NCI-H526 (cell line): ENCODE data around the gene CELSR1.

Source experiments
- DNase-seq, 2 experiments: peaks; one replicate each; lab custom pipeline; 2025; lab: John Stamatoyannopoulos, UW

The CELSR1 gene

DNA sequence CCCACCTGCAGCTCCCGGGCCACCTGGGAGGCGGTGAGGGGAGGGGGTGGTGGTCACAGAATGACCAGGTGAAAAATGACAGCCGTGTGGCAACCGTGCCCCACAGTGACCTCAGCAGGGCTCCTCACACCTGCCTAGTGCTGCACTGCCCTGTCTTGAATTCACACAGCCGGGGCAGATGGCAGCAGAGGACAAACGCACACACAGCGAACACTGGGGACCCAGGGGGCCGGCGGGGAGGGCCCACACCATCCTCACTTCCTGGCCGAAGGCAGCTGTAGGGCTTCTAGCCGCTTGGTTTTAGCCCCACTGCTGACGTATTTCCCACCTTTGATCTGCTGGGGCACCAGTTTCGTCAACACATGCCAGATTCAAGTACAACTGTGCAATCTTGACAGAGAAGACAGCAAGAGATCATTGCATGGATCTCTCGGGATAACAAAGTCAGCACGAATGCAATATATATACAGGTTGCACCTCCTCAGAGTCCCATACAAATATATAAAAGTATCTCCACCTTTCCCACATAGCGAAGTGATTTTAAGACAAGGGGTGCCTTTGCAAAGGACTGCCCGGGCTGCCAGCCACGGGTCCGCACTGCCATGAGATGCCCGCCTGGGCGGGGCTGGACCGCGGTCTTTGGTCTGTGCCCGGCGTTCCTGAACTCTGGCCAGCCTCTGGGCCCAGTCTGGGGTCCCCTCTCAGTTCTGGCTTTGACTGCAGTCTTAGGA, 175.1 kb downstream of the CELSR1 start:
- no peak for DNase-seq

DNA sequence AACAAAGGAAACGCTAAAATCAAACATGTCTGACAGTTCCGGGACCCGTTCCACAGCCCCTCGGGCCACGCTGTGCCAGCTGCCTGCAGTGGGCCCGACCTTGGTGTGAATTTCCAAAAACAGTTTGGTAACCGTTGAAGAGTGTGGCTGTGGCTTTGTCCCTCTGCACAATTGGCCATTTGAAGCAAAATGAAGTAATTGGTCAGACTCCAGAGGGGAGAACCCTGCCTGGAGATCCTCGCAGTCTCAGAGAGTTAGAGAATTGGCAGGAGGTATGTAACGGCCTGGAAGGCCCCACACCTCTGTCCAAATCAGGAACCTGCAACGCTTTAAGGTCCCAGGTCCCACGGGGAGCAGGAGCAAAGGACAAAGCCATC, 175.6 kb downstream of the CELSR1 start:
- DNase-seq, result no peak

DNA sequence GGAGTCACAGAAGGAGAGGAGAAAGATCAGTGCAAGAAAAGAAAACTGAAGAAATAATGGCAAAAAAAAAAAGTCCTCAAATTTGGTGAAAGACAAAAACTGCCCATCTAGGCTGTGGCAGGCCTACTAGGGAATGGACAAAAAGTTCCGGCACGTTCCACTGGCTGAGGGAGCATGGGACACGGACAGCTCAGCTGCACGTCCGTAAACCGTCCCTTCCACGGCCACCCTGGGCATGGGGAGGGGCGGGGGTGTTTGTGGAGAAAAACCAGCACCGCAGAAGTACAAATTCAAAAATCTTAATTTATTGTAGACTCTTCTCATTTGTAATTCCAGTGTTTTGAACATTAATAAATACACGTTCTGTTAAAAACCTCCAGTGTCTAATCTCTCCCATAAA, 176.5 kb downstream of the CELSR1 start:
- DNase-seq, result no peak

DNA sequence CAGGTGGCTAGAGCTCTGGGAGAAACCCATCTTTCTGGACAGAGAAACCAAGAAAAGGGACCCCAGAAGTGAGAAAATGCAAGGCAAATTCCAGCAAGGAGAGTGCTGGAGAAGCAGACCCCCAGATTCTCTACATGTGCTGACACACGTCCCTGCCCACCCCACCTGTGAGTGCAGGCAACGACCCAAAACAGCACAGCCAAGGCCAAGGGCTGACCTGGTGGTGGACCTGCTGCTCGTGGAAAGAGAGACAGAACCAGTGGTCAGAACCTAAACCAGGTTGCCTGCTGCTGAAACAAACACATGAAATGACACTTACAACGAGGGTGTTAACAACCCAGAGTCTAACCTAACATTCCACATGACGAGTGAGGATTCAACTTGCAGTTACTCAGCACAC, 177.3 kb downstream of the CELSR1 start:
- DNase-seq, result no peak

DNA sequence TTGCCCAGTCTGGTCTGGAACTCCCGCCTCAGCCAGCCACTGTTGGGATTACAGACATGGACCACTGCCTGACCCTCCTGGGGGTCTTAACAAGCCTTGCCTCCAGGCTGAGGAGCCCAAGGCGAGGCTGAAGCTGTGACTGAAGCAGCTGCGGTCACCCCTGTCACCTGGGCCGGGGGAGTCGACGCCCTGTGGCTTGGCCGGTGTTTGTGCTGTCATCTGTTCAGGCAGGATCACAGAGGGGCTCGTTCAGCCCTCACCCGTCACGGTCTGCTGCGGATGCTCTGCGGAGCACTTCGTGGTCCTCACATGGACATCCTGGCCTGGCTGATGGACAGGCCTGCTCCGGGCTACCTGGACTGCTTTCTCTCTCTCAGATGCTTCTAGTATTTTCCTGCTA, 178.1 kb downstream of the CELSR1 start:
- no peak for DNase-seq

DNA sequence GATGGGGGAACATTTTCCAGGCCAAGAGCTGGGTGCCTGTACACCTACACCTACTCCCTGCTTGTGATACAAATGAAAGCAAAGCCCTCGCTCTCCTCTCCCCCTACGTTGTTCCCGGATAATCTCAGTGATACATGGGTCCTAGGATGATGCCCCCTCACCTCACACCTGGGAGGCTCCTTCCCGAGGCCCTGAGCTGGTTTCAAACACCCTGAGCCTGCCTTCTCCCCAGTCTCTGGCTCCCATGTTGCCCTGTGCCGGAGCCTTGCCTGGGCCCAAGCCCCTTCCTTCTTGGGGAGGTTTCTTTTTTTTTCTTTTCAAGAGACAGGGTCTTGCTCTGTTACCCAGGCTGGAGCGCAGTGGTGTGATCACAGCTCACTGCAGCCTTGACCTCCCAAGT, 178.7 kb downstream of the CELSR1 start:
- no peak for DNase-seq

DNA sequence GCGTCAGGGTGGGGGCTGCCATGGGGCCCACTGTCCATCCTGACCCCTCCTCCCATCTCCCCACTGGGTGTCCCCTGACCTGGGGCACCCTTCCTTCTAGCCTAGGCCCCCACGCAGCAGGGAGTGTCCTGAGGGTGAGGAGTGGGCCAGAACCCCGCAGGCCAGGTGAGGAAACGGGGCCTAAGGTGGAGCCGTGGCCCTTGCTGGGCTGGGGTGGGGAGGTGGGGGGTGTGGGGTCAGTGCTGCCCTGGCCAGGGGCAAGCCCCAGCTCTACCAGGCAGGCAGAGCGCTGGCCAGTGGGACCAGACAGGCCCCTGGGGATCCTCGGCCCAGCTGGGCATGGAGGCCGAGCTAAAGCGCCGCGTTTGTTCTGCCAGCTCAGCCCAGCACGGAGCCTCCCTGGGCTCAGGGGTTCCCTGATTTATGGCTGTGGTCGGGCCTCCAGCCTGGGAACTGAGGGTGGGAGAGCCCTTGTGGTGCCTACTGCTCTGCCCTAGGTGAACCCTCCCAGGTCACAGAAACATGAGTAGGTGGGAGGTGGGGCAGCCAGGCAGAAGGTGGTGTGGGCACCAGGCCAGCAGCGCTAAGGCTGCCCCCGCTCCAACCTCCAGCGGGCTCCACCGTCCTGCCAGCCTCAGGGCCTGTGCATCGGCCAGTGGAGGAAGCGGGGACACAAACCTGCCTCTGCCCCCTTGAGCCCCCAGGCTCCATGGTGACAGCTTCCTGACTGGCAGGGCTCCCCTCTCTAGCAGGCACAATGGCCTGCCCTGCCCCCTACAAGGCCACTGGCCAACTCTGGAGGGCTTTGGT, 179.5 kb downstream of the CELSR1 start:
- no peak for DNase-seq

DNA sequence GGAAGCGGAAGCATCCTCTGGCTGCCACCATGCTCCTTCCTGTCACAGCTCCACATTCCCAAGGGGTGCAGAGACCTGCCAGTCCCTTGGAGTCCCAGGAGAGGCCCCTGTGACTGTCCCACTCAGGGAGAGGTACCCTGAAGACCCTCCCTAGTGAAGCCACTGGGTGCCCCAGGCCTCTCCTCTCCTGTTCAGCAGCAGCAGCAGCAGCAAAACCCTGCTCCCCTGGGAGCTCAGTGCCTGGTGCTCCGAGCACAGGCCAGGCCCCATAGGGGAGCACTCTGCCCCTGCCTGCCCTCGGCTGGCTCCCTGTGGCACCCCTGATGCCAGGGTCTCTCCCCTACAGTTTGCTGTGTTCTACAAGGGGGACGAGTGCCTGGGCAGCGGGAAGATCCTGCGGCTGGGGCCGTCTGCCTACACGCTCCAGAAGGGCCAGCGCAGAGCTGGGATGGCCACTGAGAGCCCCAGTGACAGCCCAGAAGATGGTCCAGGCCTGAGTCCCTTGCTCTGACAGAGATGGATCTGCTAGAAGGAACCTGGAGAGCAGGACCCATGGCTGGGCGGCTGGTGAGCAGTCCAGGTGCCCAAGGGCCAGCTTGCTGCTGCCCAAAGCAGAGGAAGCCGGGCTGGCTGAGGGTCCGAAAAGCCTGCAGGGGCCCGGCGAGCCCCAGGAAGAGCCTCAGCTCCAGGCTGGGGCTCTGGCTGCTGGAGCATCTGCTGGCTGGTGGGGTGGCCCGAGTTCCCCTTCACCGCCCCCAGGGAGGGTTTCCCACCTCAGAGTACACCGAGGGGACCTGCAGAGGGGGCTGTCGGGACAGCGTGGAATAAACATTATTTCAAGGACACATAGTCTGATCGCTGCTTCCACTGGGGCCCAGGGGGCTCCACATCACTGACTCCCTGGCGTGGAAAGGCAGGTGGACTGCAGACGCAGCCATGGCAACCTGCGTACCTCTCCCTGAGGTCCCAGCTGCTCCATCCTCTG, 180.6 kb downstream of the CELSR1 start:
- no peak for DNase-seq

DNA sequence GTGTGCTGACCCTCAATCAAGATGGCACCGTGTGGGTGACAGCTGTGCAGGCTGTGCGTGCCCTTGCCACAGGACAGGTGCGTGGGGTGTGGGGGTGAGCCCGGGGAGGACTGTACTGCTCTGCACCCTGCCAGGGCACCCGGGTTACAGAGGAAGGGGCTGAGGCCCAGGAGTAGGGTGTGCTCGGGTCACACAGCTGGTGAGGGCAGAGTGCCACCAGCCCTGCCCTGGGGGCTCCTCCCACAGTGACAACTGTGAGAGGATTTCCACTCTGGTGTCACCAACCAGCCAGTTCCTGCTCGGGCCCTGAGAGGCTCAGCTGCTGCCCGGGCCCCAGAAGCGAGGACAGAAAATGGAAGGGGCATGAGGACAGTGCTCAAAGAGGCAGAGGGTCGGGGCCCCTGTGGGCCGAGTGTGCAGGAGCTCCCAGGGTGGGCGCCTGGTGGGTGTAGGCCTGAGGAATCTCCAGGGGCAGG, 181.4 kb downstream of the CELSR1 start:
- no peak for DNase-seq

DNA sequence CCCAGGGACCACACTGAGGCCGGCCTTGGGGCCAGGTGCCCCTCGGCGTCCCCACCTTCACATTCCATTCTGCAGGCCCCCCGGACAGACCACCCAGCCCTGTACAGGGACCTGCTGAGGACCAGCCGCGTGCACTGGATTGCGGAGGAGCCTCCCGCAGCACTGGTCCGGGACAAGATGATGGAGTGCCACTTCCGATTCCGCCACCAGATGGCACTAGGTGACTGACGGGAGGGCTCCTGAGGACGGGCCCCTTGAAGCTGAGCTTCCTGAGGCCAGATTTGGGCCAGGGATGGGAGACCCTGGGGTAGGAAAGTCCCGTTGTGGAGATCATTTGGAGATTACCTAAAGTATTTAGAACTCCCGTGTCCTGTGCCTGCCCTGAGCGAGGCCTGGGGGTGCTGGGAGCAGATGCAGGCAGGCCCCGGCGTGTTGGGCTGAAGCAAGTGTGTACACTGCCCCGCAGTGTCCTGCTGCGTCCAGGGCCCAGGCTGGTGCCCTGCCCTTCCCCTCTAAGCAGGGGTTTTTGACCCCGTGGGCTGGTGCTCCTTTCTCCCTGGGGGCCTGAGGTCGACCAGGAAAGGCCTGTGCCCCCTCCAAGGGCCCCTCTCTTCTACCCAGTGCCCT, 181.9 kb downstream of the CELSR1 start:
- DNase-seq, result peak in 1 of 2 experiments; percentile 52

DNA sequence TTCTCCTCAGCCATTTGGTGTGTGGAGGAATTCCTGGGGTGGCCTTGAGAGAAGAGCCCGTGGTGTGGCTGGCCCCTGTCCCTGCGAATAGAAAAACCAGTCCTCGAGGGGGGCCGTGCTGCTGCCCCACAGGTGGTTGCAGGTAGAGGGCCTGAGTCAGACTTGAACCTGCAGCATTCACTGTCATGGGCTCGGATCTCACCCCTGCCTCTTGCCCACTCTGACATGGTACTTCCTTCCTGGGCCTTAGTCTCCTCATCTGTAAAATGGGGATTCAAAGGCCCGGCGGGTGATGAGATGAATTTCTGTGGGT, 182.5 kb downstream of the CELSR1 start:
- no peak for DNase-seq

DNA sequence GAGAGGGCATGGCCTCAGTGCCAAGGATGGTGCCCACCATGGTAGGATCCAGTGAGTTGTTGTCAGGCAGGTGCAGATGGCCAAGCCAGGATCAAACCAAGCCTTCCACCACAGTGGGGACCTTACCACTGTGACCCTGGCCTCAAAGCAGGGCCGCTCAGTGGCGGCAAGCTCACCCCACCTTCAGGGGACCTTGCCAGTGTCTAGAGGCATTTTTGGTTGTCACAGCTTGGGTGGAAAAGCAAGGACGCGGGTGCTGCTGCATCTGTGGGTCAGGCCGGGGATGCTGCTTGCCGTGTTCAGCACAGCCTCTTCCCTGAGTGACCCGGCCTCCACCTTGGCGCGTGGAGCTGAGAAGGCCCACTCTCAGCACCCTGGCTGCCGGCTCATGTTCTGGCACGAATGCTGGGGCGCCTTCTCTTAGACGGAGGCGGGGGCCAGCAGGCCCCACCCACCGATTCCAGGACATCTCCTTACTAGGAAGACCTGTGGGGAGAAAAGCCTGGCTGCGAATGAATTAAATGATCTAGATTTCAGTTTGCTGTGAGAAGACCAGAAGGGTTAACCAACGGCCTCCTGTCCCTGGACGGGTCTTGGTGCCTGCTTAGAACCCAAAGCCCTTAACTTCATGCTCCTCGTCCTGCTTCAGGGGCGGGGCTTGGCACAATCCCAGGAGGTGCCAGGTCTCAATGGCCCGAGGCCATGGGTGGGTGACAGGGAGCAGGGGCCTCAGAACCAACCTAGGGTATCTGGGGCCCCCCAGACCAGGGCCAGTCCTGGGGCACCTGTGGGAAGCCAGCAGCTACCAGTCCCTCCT, 183.0 kb downstream of the CELSR1 start:
- DNase-seq, result no peak

DNA sequence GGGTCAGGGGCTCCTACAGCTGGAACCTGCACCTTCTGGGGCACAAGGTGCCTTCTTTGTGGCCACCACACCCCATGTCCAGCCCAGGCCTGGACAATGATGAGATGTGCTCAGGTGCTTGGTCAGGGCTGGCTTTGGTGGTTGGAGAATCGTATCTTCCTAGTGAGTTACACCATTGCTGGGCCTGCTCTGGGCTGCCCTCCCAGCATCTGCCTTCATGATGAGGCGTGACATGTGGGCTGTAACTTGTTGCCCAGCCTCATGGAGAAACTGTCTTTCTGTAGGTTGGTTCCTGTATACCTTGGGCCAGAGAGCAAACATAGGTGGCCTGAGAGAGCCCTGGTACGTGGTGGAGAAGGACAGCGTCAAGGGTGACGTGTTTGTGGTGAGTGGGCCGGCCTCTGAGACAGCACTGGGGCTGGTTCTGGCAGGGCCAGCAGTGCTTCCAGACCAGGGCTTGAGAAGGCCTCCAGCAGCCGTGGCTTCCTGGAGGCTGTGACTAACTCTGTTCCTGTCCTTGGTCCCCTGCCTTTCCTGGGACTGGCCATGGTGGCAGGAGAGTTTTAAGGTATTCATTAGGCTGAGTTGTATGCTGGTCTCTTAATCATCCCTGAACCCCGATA, 183.8 kb downstream of the CELSR1 start:
- no peak for DNase-seq

DNA sequence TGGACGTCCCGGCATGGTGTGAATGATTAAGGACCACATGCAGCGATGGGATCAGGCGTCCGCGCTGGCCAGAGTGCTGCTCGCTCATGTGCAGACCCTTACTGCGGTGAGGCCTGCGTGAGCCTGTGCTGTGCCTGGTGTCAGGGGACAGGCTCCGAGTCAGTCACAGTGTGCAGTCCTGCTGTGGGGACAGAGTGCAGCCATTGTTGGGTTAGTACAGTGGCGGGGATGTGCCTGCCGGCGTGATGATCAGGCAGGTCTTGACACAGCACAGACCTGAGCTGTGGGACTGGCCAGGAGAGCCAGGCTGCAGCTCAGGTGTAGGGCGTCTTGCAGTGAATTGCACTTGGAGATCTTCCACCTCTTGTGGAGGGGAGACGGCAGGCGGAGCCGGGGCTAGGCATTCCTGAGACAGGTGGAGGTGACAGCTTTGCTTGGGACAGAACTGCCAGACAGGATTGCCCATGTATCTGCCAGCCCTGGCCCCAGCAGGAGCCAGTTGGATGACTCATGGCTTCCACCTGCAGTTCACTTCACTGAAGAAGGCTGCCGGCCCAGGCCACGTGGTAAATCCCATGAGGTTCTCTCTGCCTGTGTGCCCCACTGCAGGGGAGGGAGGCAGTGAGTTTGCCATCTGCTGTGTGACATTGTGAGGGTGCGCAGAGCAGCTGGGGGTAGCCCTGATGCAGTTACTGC, 184.6 kb downstream of the CELSR1 start:
- peak in 1 of 2 experiments; percentile 12 for DNase-seq

DNA sequence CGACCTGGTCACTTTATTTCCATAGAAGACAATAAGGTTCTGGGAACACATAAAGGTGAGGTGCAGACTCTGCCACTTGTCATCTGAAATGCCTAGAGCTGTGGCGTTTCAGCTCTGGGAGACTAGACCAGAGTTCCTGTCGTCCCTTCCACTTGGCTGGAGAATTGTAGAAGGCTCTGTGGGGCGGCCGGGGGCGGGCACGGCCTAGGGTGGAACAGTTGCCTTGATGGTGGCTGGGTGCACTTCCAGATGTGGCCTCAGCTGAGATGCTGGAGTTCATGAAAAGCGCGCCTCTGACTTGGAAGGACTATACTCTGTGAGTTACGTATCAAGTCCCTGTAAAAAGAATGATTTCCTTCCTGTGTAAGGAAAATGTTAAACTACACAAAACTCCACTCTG, 185.1 kb downstream of the CELSR1 start:
- no peak for DNase-seq

DNA sequence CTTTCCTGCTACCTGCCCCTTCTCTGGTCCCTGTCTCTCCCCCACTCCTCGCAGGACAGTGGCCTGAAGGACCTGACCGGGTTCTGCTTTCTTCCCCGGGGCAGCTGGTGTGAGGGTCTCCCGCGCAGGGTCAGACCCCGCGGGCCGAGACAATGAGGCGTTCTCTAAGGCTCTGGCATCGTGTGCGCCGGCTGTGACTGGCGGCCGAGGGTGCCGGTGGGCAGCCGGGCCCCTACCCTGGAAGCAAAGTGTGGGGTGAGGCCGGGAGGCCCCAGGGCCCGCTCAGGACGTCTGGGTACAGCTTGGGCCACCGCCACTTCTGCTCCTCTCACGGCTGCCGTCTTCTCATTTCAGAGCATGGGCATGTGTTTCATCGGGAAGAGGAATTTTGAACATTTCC, 185.7 kb downstream of the CELSR1 start:
- no peak for DNase-seq

DNA sequence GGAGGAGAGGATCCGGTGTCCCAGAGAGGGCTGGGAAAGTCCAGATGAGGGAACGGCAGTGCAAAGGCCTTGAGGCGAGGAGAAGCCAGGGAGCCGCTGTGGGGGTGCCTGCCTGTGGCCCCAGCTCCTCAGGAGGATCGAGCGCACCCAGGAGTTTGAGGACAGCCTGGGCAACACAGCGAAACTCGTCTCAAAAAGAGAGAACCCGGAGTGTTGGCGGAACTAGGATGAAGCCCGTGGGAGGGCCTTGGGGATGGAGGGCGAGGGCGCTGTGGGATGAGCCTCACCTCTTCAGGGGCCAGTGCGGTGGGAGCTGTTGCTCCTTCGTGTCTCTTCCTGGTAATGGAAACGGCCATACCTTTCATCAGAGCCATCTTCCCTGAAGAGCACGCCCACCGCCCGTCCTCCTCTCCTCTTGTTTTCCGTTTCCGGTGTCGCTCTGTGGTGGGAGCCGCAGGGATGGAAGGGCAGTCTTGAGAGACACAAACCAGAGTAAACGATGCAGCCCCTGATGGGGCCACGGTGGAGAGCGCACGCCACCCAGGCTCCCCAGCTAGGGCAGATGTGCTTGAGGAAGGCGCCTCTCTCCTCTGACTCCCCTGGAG, 186.2 kb downstream of the CELSR1 start:
- DNase-seq, result no peak

DNA sequence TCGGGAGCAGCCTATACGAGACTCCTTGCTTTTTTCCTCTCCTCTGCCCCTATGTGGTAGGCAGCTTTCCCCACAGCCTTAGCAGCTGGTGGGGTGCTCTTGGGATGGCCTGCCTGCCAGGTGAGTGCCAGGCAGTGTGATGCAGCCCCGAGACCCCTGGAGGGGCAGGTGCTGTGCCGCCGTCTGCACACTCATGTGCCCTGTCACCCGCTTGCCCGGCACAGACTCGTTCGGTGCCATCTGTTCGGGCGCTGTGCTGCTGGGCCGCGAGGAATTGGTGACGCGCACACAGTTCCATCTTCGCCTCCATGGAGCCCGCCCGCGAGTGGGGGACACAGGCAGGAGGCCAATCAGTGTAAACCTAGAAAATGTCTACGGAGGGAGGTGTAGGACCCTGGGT, 186.8 kb downstream of the CELSR1 start:
- DNase-seq, result no peak

DNA sequence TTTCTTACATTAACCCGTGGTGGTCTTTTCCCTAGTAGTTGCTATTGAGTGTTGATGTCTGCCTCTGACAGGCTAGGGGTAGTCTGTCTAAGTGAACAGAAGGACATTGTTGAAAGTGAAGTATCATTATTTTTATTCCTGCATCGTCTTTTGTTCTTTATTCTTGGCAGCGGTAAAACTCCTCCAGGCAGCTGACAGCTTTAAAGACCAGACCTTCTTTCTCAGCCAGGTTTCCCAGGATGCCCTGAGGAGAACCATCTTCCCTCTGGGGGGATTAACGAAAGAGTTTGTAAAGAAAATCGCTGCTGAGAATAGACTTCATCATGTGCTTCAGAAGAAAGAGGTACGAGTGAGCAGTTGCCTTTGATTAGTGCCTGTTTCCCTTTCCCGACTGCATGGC, 187.3 kb downstream of the CELSR1 start:
- DNase-seq, result no peak

DNA sequence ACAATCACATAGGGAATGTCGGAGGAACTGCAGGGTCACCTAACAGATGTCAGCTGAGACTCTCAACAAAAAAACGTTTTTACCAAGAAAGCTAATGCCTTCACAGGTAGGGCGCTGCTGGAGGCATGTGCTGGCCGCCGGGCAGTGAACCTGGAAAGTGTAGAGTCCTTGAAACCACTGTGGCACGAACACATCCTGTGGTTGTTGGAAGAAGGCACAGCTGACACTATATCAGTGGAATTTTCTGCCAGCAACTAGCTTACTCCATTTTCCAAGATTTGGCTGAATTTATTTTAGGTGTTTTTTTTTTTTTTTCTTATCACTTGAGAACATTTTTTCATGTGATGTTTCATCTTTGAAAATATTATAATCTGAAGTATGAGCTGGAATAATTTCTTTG, 187.7 kb downstream of the CELSR1 start:
- no peak for DNase-seq
